GM12878 (cell line): ENCODE measurements around the gene TOR2A. TPM values are rescaled to one million over a fixed set of nuclear protein-coding genes. Genes with fewer than 3 reads are reported as not detected.

ENCODE experiments used
- ATAC-seq: fragments of 200-7000 bp; cut with Tn5 transposase; 3 replicates; pipeline ENCODE4 v1.9.1; 2020; ENCODE audit warnings: mild to moderate bottlenecking, moderate library complexity
- BruUV-seq: library from RNA; stranded (reverse); fragments of 400-500 nt; replicated peaks from 2 replicates; lab custom pipeline; 2021; lab: Mats Ljungman, UMichigan
- CTCF ChIA-PET: fragments of 300-600 bp; sonication (Branson Sonifier 250); formaldehyde crosslinking; extraction: SDS; loops from one replicate; lab custom pipeline; 2021; ENCODE audit warnings: inconsistent platforms; lab: Yijun Ruan, JAX
- POLR2A ChIA-PET: fragments of 350-600 bp; formaldehyde crosslinking; extraction: SDS; loops from one replicate; lab custom pipeline; 2021; ENCODE audit warnings: inconsistent platforms; lab: Charles Lee
- RAD21 ChIA-PET: fragments of 300-600 bp; sonication (Branson Sonifier 250); formaldehyde crosslinking; loops from one replicate; lab custom pipeline; 2023; ENCODE audit warnings: antibody characterized with exemption; ENCODE audit not compliant: unreplicated experiment; lab: Charles Lee
- SMC1A ChIA-PET: fragments of 300-600 bp; sonication (Branson Sonifier 250); formaldehyde crosslinking; loops from one replicate; lab custom pipeline; 2023; ENCODE audit not compliant: unreplicated experiment, uncharacterized antibody; lab: Charles Lee
- DNase-seq: peaks from one replicate; pipeline ENCODE4 v3.0.0-alpha.2; 2011; ENCODE audit warnings: low read depth, low spot score
- FAIRE-seq: peaks from 3 replicates; lab custom pipeline; 2011; peaks lifted over from hg19 to GRCh38; lab: Jason Lieb, UNC
- H2AFZ ChIP-seq: 2 replicates; pipeline ENCODE4 v1.6.0; 2011; ENCODE audit warnings: low read depth, low read length, control low read depth; ENCODE audit not compliant: control insufficient read depth
- H3K27ac ChIP-seq: 2 replicates; pipeline ENCODE4 v1.5.1; 2011; ENCODE audit warnings: control low read depth; ENCODE audit not compliant: control insufficient read depth, insufficient read depth
- H3K27me3 ChIP-seq, 2 experiments: replicated peaks in 1 of 2; 2 replicates each; pipeline versions ENCODE4 v1.6.0 to v1.6.1; 2011; ENCODE audit warnings: low read length in 1 of 2; ENCODE audit not compliant: control insufficient read depth in 2 of 2, insufficient read depth in 2 of 2
- H3K36me3 ChIP-seq, 2 experiments: 2 replicates each; pipeline ENCODE4 v1.5.1; 2011; ENCODE audit warnings: low read length in 1 of 2; ENCODE audit not compliant: control insufficient read depth in 2 of 2, insufficient read depth in 2 of 2
- H3K4me1 ChIP-seq: 2 replicates; pipeline ENCODE4 v1.6.1; 2011; ENCODE audit warnings: mild to moderate bottlenecking, low read length, moderate library complexity, mixed read lengths; ENCODE audit not compliant: control insufficient read depth, insufficient read depth
- H3K4me2 ChIP-seq: 2 replicates; pipeline ENCODE4 v1.6.0; 2011; ENCODE audit warnings: control low read depth; ENCODE audit not compliant: control insufficient read depth, insufficient read depth
- H3K4me3 ChIP-seq: fragments of 200-600 bp; sonication (generic); 2 replicates; pipeline ENCODE4 v1.5.1; 2016
- H3K79me2 ChIP-seq: 2 replicates; pipeline ENCODE4 v1.6.0; 2011; ENCODE audit warnings: low read length; ENCODE audit not compliant: control insufficient read depth, insufficient read depth
- H3K9ac ChIP-seq: 2 replicates; pipeline ENCODE4 v1.8.0; 2011; ENCODE audit warnings: low read length, control low read depth, mixed read lengths; ENCODE audit not compliant: control insufficient read depth, insufficient read depth
- H3K9me3 ChIP-seq: replicated peaks from 3 replicates; pipeline ENCODE4 v1.5.1; 2011; ENCODE audit warnings: mild to moderate bottlenecking, low read length; ENCODE audit not compliant: control insufficient read depth, insufficient read depth
- H4K20me1 ChIP-seq: 2 replicates; pipeline ENCODE4 v1.6.0; 2011; ENCODE audit not compliant: control insufficient read depth, insufficient read depth
- ASH2L ChIP-seq: fragments of 300-600, 200-600 bp; sonication (generic); IDR thresholded peaks from 2 replicates; pipeline ENCODE4 v1.6.1; 2017; ENCODE audit warnings: low read depth, mild to moderate bottlenecking, borderline replicate concordance
- ATF7 ChIP-seq: fragments of 450-650 bp; IDR thresholded peaks from 2 replicates; pipeline ENCODE4 v1.6.1; 2016; ENCODE audit warnings: low read depth, mild to moderate bottlenecking
- EGR1 ChIP-seq, 2 experiments: IDR thresholded peaks; 1 replicate in 1 of 2; 2 replicates in 1 of 2; pipeline ENCODE4 v1.6.1; 2011 to 2012; ENCODE audit warnings: low read depth in 2 of 2, low read length in 2 of 2, borderline replicate concordance in 1 of 2, mild to moderate bottlenecking in 1 of 2, moderate library complexity in 1 of 2
- FOS ChIP-seq: IDR thresholded peaks from 3 replicates; pipeline ENCODE4 v1.6.1; 2011; ENCODE audit warnings: borderline replicate concordance; ENCODE audit not compliant: insufficient read length; ENCODE audit errors: extremely low read depth
- JUNB ChIP-seq: IDR thresholded peaks from 2 replicates; pipeline ENCODE4 v1.6.1; 2016; ENCODE audit warnings: antibody characterized with exemption, mild to moderate bottlenecking
- MXI1 ChIP-seq: fragments of 150-350 bp; IDR thresholded peaks from 2 replicates; pipeline ENCODE4 v1.6.1; 2011; ENCODE audit warnings: low read depth, mild to moderate bottlenecking, inconsistent platforms, low read length, improper control_type of control experiment
- NRF1 ChIP-seq: conservative IDR thresholded peaks from 2 replicates; pipeline ENCODE4 v1.6.1; 2011; ENCODE audit warnings: mild to moderate bottlenecking, low read depth, low read length, improper control_type of control experiment
- PAX5 ChIP-seq: IDR thresholded peaks from 2 replicates; pipeline ENCODE4 v1.6.1; 2011; ENCODE audit warnings: low read depth, low read length, borderline replicate concordance
- POU2F2 ChIP-seq: IDR thresholded peaks from 3 replicates; pipeline ENCODE4 v1.6.1; 2011; ENCODE audit warnings: low read depth, mild to moderate bottlenecking, low read length, borderline replicate concordance
- RUNX3 ChIP-seq: IDR thresholded peaks from 2 replicates; pipeline ENCODE4 v1.6.1; 2012; ENCODE audit warnings: low read length, inconsistent platforms
- SMAD1 ChIP-seq: fragments of 450-650 bp; IDR thresholded peaks from 2 replicates; pipeline ENCODE4 v1.6.1; 2018; ENCODE audit warnings: mild to moderate bottlenecking, low read depth; ENCODE audit not compliant: partially characterized antibody
- TBL1XR1 ChIP-seq: IDR thresholded peaks from 2 replicates; pipeline ENCODE4 v1.6.1; 2012; ENCODE audit warnings: low read depth, low read length, improper control_type of control experiment
- WGBS: methylation state at CpG from one replicate; pipeline ENCODE4 v1.1.6; 2016; ENCODE audit warnings: low lambda C conversion rate; ENCODE audit not compliant: insufficient replicate concordance, insufficient coverage; ENCODE audit errors: missing lambda C conversion rate; 5-methylcytosine and 5-hydroxymethylcytosine counted together
- in situ Hi-C: fragments of 300-500 bp; cut with MboI; formaldehyde crosslinking; loops from 9 replicates; pipeline ENCODE4 v1.14.3; 2018; ENCODE audit warnings: mixed read lengths
- intact Hi-C: fragments of 100-400 bp; cut with micrococcal nuclease; formaldehyde crosslinking; loops from one replicate; pipeline ENCODE4 v1.14.2; 2022; ENCODE audit not compliant: unreplicated experiment
- polyA plus RNA-seq, 11 experiments: library from polyadenylated mRNA; depleted of rRNA in 4 of 11; unstranded in 6 of 11; stranded (reverse) in 5 of 11; fragments of >200 nt; fragmentation: Nextera tagmentation in 4 of 11; fragmentation: Illumina TruSeq in 1 of 11; extraction: Ambion mirVana in 4 of 11; extraction: Trizol in 1 of 11; gene quantifications; 1 replicate in 1 of 11; 2 replicates in 10 of 11; pipeline versions ENCODE4 v1.2.1 to v1.2.3, GENCODE V29; 2011 to 2016; ENCODE audit warnings: inconsistent platforms in 2 of 11, missing spikeins in 2 of 11, low read depth in 1 of 11
- total RNA-seq, 4 experiments: library from RNA; depleted of rRNA in 3 of 4; stranded (reverse); fragments of >200 nt in 3 of 4; fragmentation: Illumina TruSeq in 1 of 4; extraction: Trizol in 1 of 4; gene quantifications; 2 replicates each; pipeline versions ENCODE4 v1.2.1 to v1.2.3, GENCODE V29; 2013 to 2021
- TF ChIP-seq, protein P1 (sequence below): IDR thresholded peaks from 2 replicates; pipeline ENCODE4 v1.6.1; 2012; ENCODE audit warnings: low read depth, low read length, improper control_type of control experiment
- TF ChIP-seq, protein P2 (sequence below): fragments of 450-650 bp; IDR thresholded peaks from 2 replicates; pipeline ENCODE4 v1.6.1; 2017; ENCODE audit warnings: low read depth, mild to moderate bottlenecking, moderate library complexity

TOR2A gene
- total and polyA plus RNA-seq, 10 of the 15 experiments (the other 5 are each of a cell fraction or from before 2014, with no cell fraction given): 0.52 to 23.7 (median 8.5) TPM

DNA sequence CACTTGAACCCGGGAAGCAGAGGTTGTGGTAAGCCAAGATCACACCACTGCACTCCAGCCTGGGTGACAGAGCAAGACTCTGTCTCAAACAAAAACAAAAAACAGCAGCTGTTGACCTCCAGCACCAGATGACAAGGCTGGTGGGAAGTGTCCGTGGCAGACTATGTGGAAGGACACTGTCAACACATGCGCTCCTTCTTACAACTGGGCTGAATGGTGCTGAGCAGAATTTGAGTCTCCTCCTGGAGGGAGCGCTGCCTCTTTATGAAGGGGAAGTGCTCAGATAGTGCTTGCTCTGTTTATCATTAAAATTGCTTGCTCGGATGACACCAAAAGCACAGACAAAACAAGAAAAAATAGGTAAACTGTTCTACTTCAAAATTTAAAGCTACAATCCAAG, 37.5 kb downstream of the TOR2A start:
- no peak for FAIRE-seq
- DNase-seq: no peak
- intact Hi-C loops: no loop called here

DNA sequence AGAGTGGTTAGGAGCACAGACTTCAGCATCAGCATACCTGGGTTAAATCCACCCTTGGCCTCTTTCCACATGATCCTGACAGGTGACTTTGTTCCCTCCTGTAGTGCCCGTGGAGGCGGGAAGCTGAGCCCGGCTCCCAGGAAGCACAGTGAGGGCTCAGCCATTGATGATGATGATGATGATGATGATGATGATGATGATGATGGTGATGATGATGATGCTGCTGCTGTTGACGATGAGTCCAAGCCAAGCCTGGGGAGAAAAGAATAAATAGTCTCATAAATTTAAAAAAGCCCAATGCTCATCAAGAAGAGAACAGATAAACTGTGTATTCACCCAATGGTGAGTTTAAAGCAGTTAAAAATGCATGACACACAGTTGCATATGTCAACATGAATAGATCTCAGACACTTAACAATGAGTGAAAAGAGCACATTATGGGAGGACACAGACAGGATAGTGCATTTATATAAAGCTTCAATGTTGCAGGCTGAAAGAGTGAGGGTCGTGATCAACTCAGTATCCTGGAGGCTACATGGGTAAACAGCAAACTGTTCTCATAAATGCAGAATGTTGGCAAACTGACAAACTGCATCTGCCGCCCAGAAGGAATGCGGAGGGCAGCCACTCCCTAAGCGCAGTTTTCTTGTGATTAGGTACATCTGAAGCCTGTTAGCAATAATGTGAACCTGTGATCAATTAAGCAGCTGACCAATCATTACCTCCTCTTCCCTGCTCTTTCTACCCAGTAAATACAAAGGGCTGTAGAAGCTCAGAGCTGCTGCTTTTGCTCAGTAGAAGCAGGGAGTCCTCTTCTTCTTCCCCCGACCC, 40.0 kb downstream of the TOR2A start:
- FAIRE-seq (no peak), ATAC-seq (no peak), DNase-seq (no peak)
- SMC1A ChIA-PET: no interaction called here
- H3K4me1 ChIP-seq: peaks cover 4% of the 10 kb centered on the region; the same call in 1 of the 2 replicates
- no peaks in the 10 kb centered on the region for H3K9me3 ChIP-seq
- no peaks in the 10 kb centered on the region for H3K36me3 ChIP-seq
- H2AFZ ChIP-seq: no peak overlapping the region
- H3K79me2 ChIP-seq: no peaks in the 10 kb centered on the region
- no peaks in the 10 kb centered on the region for H3K27me3 ChIP-seq
- intact Hi-C loops: no loop called here
- BruUV-seq: no TSS peak
- H3K4me3 ChIP-seq: no peak overlapping the region
- POLR2A ChIA-PET: no interaction called here
- H4K20me1 ChIP-seq: no peaks in the 10 kb centered on the region
- H3K27ac ChIP-seq: no peak overlapping the region
- RAD21 ChIA-PET: no interaction called here
- 68% methylated on average over 9 of the region's 9 CpGs for WGBS
- in situ Hi-C loops: no loop called here
- CTCF ChIA-PET: interaction anchor here (0.7 kb wide), 1 partner anchor 40 kb away, joined by 3 read pairs; the partner anchor contains the start of gene TOR2A
- no peak overlapping the region for H3K9ac ChIP-seq
- H3K4me2 ChIP-seq: no peak overlapping the region
- no peak for TF ChIP-seq NRF1
- TF ChIP-seq ASH2L: no peak
- no peak for TF ChIP-seq SMAD1
- TF ChIP-seq MXI1: no peak
- no peak for TF ChIP-seq TBL1XR1
- TF ChIP-seq, protein P1, sequence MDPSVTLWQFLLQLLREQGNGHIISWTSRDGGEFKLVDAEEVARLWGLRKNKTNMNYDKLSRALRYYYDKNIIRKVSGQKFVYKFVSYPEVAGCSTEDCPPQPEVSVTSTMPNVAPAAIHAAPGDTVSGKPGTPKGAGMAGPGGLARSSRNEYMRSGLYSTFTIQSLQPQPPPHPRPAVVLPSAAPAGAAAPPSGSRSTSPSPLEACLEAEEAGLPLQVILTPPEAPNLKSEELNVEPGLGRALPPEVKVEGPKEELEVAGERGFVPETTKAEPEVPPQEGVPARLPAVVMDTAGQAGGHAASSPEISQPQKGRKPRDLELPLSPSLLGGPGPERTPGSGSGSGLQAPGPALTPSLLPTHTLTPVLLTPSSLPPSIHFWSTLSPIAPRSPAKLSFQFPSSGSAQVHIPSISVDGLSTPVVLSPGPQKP: no peak
- TF ChIP-seq ATF7: no peak
- no peak for TF ChIP-seq JUNB
- no peak for TF ChIP-seq POU2F2
- no peak for TF ChIP-seq EGR1 (IDR thresholded peaks at IDR 0.05; ENCODE audit: borderline replicate concordance in 1 of 2, low read depth in 2 of 2, low read length in 2 of 2)
- TF ChIP-seq, protein P2, sequence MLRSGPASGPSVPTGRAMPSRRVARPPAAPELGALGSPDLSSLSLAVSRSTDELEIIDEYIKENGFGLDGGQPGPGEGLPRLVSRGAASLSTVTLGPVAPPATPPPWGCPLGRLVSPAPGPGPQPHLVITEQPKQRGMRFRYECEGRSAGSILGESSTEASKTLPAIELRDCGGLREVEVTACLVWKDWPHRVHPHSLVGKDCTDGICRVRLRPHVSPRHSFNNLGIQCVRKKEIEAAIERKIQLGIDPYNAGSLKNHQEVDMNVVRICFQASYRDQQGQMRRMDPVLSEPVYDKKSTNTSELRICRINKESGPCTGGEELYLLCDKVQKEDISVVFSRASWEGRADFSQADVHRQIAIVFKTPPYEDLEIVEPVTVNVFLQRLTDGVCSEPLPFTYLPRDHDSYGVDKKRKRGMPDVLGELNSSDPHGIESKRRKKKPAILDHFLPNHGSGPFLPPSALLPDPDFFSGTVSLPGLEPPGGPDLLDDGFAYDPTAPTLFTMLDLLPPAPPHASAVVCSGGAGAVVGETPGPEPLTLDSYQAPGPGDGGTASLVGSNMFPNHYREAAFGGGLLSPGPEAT: no peak
- no peak for TF ChIP-seq RUNX3
- no peak for TF ChIP-seq FOS

More for the DNA sequence above, 37.5 kb downstream of the TOR2A start:
- in situ Hi-C loops: no loop called here
- Histone ChIP-seq H3K9me3 (no peaks in the 10 kb centered on the region), H3K9ac (no peak overlapping the region), H3K27ac (no peak overlapping the region), H3K27me3 (no peaks in the 10 kb centered on the region), H2AFZ (no peak overlapping the region), H3K79me2 (no peaks in the 10 kb centered on the region), H4K20me1 (no peaks in the 10 kb centered on the region), H3K4me2 (no peak overlapping the region), H3K4me3 (no peak overlapping the region), H3K36me3 (no peaks in the 10 kb centered on the region), H3K4me1 (peaks cover 4% of the 10 kb centered on the region; the same call in 1 of the 2 replicates)
- SMC1A ChIA-PET: interaction anchor here (0.6 kb wide), 1 partner anchor 383 kb away, joined by 3 read pairs; no protein-coding TSS in a partner anchor
- POLR2A ChIA-PET: no interaction called here
- no peak for TF ChIP-seq PAX5
- TF ChIP-seq FOS: no peak
- BruUV-seq: no TSS peak
- 74% methylated on average over 5 of the region's 5 CpGs for WGBS
- CTCF ChIA-PET: no interaction called here
- RAD21 ChIA-PET: no interaction called here
- no peak for ATAC-seq
